ENCODE measurements around the gene RHBG.

DNA sequence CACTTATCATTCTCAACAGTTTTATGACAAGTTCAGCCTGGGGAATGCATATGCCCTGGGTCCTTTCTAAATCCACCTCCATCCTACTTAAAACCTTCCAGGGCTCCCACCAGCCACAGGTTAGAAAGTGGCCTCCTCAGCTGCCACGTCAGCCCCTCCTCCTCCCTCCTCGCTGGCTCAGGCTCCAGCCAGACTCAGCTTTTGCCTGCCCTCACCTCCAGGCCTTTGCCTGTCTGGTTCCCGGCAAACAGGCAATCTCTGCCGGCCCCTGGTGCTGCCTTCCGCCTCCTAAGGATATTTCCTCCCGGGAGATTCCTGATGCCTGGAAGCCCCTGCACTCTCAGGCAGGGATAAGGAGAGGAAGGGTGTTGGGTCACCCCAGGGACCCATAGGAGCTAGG, 9.5 kb downstream of the RHBG start:
- TF ChIP-seq EZH2 (IDR thresholded peaks at IDR 0.05; ENCODE audit: low read depth, unreplicated experiment) (no peak), POLR2AphosphoS5 (IDR thresholded peaks at IDR 0.05; ENCODE audit: low read depth) (no peak), REST (IDR thresholded peaks at IDR 0.05; ENCODE audit: unreplicated experiment) (no peak), EZH2phosphoT487 (IDR thresholded peaks at IDR 0.05; ENCODE audit: unreplicated experiment) (no peak), ZNF331 (CRISPR knock-in tag; IDR thresholded peaks at IDR 0.05; ENCODE audit: low read depth) (no peak), JUNB (IDR thresholded peaks at IDR 0.05; ENCODE audit: unreplicated experiment) (no peak), STAT1 (IDR thresholded peaks at IDR 0.05; ENCODE audit: unreplicated experiment) (no peak), ZNF114 (CRISPR knock-in tag; IDR thresholded peaks at IDR 0.05) (no peak)
- TF ChIP-seq, protein P1, sequence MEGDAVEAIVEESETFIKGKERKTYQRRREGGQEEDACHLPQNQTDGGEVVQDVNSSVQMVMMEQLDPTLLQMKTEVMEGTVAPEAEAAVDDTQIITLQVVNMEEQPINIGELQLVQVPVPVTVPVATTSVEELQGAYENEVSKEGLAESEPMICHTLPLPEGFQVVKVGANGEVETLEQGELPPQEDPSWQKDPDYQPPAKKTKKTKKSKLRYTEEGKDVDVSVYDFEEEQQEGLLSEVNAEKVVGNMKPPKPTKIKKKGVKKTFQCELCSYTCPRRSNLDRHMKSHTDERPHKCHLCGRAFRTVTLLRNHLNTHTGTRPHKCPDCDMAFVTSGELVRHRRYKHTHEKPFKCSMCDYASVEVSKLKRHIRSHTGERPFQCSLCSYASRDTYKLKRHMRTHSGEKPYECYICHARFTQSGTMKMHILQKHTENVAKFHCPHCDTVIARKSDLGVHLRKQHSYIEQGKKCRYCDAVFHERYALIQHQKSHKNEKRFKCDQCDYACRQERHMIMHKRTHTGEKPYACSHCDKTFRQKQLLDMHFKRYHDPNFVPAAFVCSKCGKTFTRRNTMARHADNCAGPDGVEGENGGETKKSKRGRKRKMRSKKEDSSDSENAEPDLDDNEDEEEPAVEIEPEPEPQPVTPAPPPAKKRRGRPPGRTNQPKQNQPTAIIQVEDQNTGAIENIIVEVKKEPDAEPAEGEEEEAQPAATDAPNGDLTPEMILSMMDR (conservative IDR thresholded peaks at IDR 0.05; ENCODE audit: low read depth in 2 of 2) = no peak
- TF ChIP-seq, protein P2, sequence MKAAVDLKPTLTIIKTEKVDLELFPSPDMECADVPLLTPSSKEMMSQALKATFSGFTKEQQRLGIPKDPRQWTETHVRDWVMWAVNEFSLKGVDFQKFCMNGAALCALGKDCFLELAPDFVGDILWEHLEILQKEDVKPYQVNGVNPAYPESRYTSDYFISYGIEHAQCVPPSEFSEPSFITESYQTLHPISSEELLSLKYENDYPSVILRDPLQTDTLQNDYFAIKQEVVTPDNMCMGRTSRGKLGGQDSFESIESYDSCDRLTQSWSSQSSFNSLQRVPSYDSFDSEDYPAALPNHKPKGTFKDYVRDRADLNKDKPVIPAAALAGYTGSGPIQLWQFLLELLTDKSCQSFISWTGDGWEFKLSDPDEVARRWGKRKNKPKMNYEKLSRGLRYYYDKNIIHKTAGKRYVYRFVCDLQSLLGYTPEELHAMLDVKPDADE (IDR thresholded peaks at IDR 0.05) = no peak

All from GM23338 (cell line).